Spleen (tissue), 7 donors: ENCODE results near the gene OR11H1.
"Not testable (repeated sequence)": the region's sequence is repeated elsewhere in the genome, so short reads cannot be mapped to it uniquely, and the experiment has no call there.

Source experiments
- CTCF ChIP-seq, 11 experiments: fragments of 200-600 bp in 7 of 11; fragments of 450-650 bp in 4 of 11; sonication (generic) in 4 of 11; IDR thresholded peaks in 8 of 11; conservative IDR thresholded peaks in 3 of 11; 1 replicate in 7 of 11; 2 replicates in 4 of 11; pipeline versions ENCODE4 v1.4.0 to v1.8.0; 2016 to 2021; ENCODE audit warnings: antibody characterized with exemption in 11 of 11, inconsistent platforms in 4 of 11, mild to moderate bottlenecking in 1 of 11
- POLR2AphosphoS5 ChIP-seq, 3 donors: sonication (generic); formaldehyde crosslinking; IDR thresholded peaks; one replicate each; pipeline ENCODE4 v1.5.1; 2017; ENCODE audit warnings: antibody characterized with exemption in 3 of 3
- donor health status: DM: no; HTN: no; CAD: no; lungs with moderate emphysema.
- donor health status: DM: no; HTN: no; CAD: no.
- donor health status: DM: no; HTN: no; CAD: no.

GRCh38 chr22:15553767-15554166 lies 25.8 kb downstream of the OR11H1 start:
- TF ChIP-seq CTCF (IDR thresholded peaks at IDR 0.05 in 8 of 11, conservative IDR thresholded peaks at IDR 0.05 in 3 of 11); POLR2AphosphoS5 (IDR thresholded peaks at IDR 0.05): not testable (repeated sequence)
